NB4 (cell line): ENCODE measurements around the gene KDM4F.

Source experiments
- CTCF ChIP-seq: IDR thresholded peaks from one replicate; pipeline ENCODE4 v1.5.1; 2012; ENCODE audit warnings: low read depth, low read length
- POLR2A ChIP-seq: IDR thresholded peaks from 2 replicates; pipeline ENCODE4 v1.6.1; 2011; ENCODE audit warnings: mild to moderate bottlenecking; ENCODE audit not compliant: insufficient read length; ENCODE audit errors: extremely low read depth

- TF ChIP-seq CTCF (no peak), POLR2A (no peak)
Observed at GRCh38 chr11:95042906-95043305, 6.3 kb upstream of the KDM4F start.
